M059J (cell line): ENCODE data around the gene IBA57. TPM values are rescaled to one million over a fixed set of nuclear protein-coding genes. Genes with fewer than 3 reads are reported as not detected.

ENCODE experiments used
- DNase-seq: peaks from one replicate; pipeline ENCODE4 v3.0.0-alpha.2; 2012; ENCODE audit warnings: low read depth
- total RNA-seq: library from RNA; depleted of rRNA; stranded (reverse); fragments of >200 nt; shearing (Covaris generic); gene quantifications from 2 replicates; pipeline ENCODE4 v1.2.3, GENCODE V29; 2014

Gene IBA57
- total RNA-seq, 1 experiment from 2014 or later: 1.5 TPM

- no peak for DNase-seq
These were observed 20.6 kb upstream of the IBA57 start for GRCh38 chr1:228144993-228145343.

- DNase-seq: no peak
These were observed 19.9 kb upstream of the IBA57 start for GRCh38 chr1:228145463-228146416.

- DNase-seq: no peak
These were observed 19.0 kb upstream of the IBA57 start for GRCh38 chr1:228146417-228147150.

GRCh38 chr1:228147151-228147693, 18.4 kb upstream of the IBA57 start:
- no peak for DNase-seq

- DNase-seq: no peak
These were observed 17.8 kb upstream of the IBA57 start for GRCh38 chr1:228147768-228148167.

GRCh38 chr1:228148196-228148861, 17.3 kb upstream of the IBA57 start:
- no peak for DNase-seq

- no peak for DNase-seq
These were observed 16.6 kb upstream of the IBA57 start for GRCh38 chr1:228148935-228149405.

- no peak for DNase-seq
These were observed 16.0 kb upstream of the IBA57 start, which contains the start of gene GJC2 for GRCh38 chr1:228149406-228150119. TSS of gene GJC2 (plus strand) at chr1:228149930. CDS start at chr1:228157759, 7,829 bp downstream.

- no peak for DNase-seq
These were observed 15.5 kb upstream of the IBA57 start for GRCh38 chr1:228150120-228150460.

GRCh38 chr1:228150461-228151179, 15.0 kb upstream of the IBA57 start:
- peak; percentile 49 for DNase-seq

- DNase-seq: no peak
These were observed 14.3 kb upstream of the IBA57 start for GRCh38 chr1:228151180-228151925.

- no peak for DNase-seq
These were observed 13.3 kb upstream of the IBA57 start for GRCh38 chr1:228152097-228152917.

GRCh38 chr1:228152918-228153258, 12.7 kb upstream of the IBA57 start:
- no peak for DNase-seq

GRCh38 chr1:228154021-228154669, 11.5 kb upstream of the IBA57 start:
- DNase-seq: no peak

- no peak for DNase-seq
These were observed 10.7 kb upstream of the IBA57 start for GRCh38 chr1:228154670-228155571.

- no peak for DNase-seq
These were observed 9.7 kb upstream of the IBA57 start for GRCh38 chr1:228155596-228156514.
